T-helper 1 cell treated with Interleukin-12 subunit alpha and Interleukin-12 subunit beta and Interleukin-4 antibody, amounts not matched to agents 30 ng/mL and 1 ng/mL, for 36 hours (primary cell): ENCODE results near the gene MTHFD1L. TPM values are rescaled to one million over a fixed set of nuclear protein-coding genes. Genes with fewer than 3 reads are reported as not detected.
"Not testable (repeated sequence)": the region's sequence is repeated elsewhere in the genome, so short reads cannot be mapped to it uniquely, and the experiment has no call there.

Source experiments
- intact Hi-C: fragments of 100-400 bp; cut with micrococcal nuclease; formaldehyde crosslinking; loops from one replicate; pipeline ENCODE4 v1.15.1; 2024
- total RNA-seq: library from RNA; stranded (reverse); gene quantifications from 2 replicates; pipeline ENCODE4 v1.2.3, GENCODE V29; 2022

MTHFD1L gene
- total RNA-seq, 1 donor from 2014 or later, result 51.7 TPM

GRCh38 chr6:151113641-151114040, 248.1 kb downstream of the MTHFD1L start:
- intact Hi-C loops, result no loop called here

GRCh38 chr6:151118461-151119123, 253.1 kb downstream of the MTHFD1L start:
- intact Hi-C loops, result no loop called here

GRCh38 chr6:151119823-151120524, 254.5 kb downstream of the MTHFD1L start:
- intact Hi-C loops, result no loop called here

GRCh38 chr6:151121900-151122299, 256.4 kb downstream of the MTHFD1L start:
- intact Hi-C loops, result no loop called here

GRCh38 chr6:151123641-151124040, 258.1 kb downstream of the MTHFD1L start:
- intact Hi-C loops, result not testable (repeated sequence)

- intact Hi-C loops, result not testable (repeated sequence)
These were observed 259.7 kb downstream of the MTHFD1L start for GRCh38 chr6:151125242-151125641.

GRCh38 chr6:151125651-151126416, 260.3 kb downstream of the MTHFD1L start:
- intact Hi-C loops, result not testable (repeated sequence)

GRCh38 chr6:151126417-151126724, 260.9 kb downstream of the MTHFD1L start:
- intact Hi-C loops, result not testable (repeated sequence)

GRCh38 chr6:151127133-151127798, 261.8 kb downstream of the MTHFD1L start:
- intact Hi-C loops, result not testable (repeated sequence)

- intact Hi-C loops, result no loop called here
These were observed 263.4 kb downstream of the MTHFD1L start for GRCh38 chr6:151128763-151129370.

- intact Hi-C loops, result no loop called here
These were observed 264.8 kb downstream of the MTHFD1L start for GRCh38 chr6:151130329-151130728.

- intact Hi-C loops, result no loop called here
These were observed 266.0 kb downstream of the MTHFD1L start for GRCh38 chr6:151131324-151132007.

GRCh38 chr6:151136141-151136755, 270.7 kb downstream of the MTHFD1L start:
- intact Hi-C loops, result no loop called here

GRCh38 chr6:151137542-151137941, 272.0 kb downstream of the MTHFD1L start:
- intact Hi-C loops, result no loop called here

GRCh38 chr6:151139524-151139923, 274.0 kb downstream of the MTHFD1L start:
- intact Hi-C loops, result no loop called here

GRCh38 chr6:151140767-151141166, 275.3 kb downstream of the MTHFD1L start:
- intact Hi-C loops, result no loop called here

GRCh38 chr6:151141685-151142084, 276.2 kb downstream of the MTHFD1L start:
- intact Hi-C loops, result no loop called here

- intact Hi-C loops, result no loop called here
These were observed 277.2 kb downstream of the MTHFD1L start for GRCh38 chr6:151142676-151143075.

GRCh38 chr6:151143337-151143736, 277.8 kb downstream of the MTHFD1L start:
- intact Hi-C loops, result no loop called here

- intact Hi-C loops, result no loop called here
These were observed 278.3 kb downstream of the MTHFD1L start for GRCh38 chr6:151143806-151144205.
